Measurements from ENCODE around the gene PADI1. TPM values are rescaled to one million over a fixed set of nuclear protein-coding genes. Genes with fewer than 3 reads are reported as not detected.

PADI1 gene
- total RNA-seq, 1 experiment from 2014 or later = 0.37 TPM

GRCh38 chr1:17236779-17237560 is 32.0 kb downstream of the PADI1 start:
- H3K27ac ChIP-seq (ENCODE audit: low read depth, low read length) = no peak overlapping the region
- POLR2A ChIA-PET = interaction anchor here (0.7 to 1.4 kb wide), 2 partner anchors 68 to 109 kb away, joined by 3 to 7 read pairs; no protein-coding TSS in a partner anchor
- no peak overlapping the region for H3K4me3 ChIP-seq (replicated peaks in 1 of 2; ENCODE audit: low read depth in 1 of 2, low read length in 2 of 2)
- H4K20me1 ChIP-seq (ENCODE audit: insufficient read depth) = no peaks in the 10 kb centered on the region
- no peaks in the 10 kb centered on the region for H3K9me3 ChIP-seq (ENCODE audit: control insufficient read depth in 1 of 2, insufficient read depth in 1 of 2, low read depth in 1 of 2, low read length in 2 of 2)
- ATAC-seq (peak; percentile 70), DNase-seq (ENCODE audit: low read depth, low spot score) (peak; percentile 85)
- RAD21 ChIA-PET (ENCODE audit: low non-redundant PET in 1 of 2, low total read pairs in 2 of 2, uncharacterized antibody in 2 of 2, unreplicated experiment in 2 of 2) = interaction anchor here (0.7 to 1.9 kb wide), 7 partner anchors 25 to 182 kb away, joined by 3 to 20 read pairs (median 3); no protein-coding TSS in a partner anchor
- no peak overlapping the region for H2AFZ ChIP-seq (ENCODE audit: low read depth, low read length, poor library complexity, severe bottlenecking)
- H3K4me2 ChIP-seq (ENCODE audit: low read length) = peak overlapping the region; percentile 54
- peaks cover 11% of the 10 kb centered on the region; the same call in 1 of the 2 replicates for H3K27me3 ChIP-seq (ENCODE audit: insufficient read depth, low read length)
- CTCF ChIA-PET = interaction anchor here (0.8 to 7.0 kb wide), 8 partner anchors 10 to 142 kb away, joined by 3 to 71 read pairs (median 4); no protein-coding TSS in a partner anchor
- H3K9me2 ChIP-seq (ENCODE audit: insufficient read depth) = no peaks in the 10 kb centered on the region
- no peaks in the 10 kb centered on the region for H3K79me2 ChIP-seq (ENCODE audit: insufficient read depth, low read length)
- no TSS peak for BruUV-seq (replicated peaks)
- intact Hi-C loops (cut with micrococcal nuclease) = loop anchor here (1.0 to 5.0 kb wide), 4 partner anchors 37 to 285 kb away; no protein-coding TSS in a partner anchor
- H3K9ac ChIP-seq (ENCODE audit: low read length) = no peak overlapping the region
- no peaks in the 10 kb centered on the region for H3K36me3 ChIP-seq (ENCODE audit: control insufficient read depth in 1 of 2, insufficient read depth in 2 of 2, low read length in 2 of 2)
- TF ChIP-seq CTCF (IDR thresholded peaks at IDR 0.05 in 2 of 3, conservative IDR thresholded peaks at IDR 0.05 in 1 of 3; ENCODE audit: borderline replicate concordance in 1 of 3, insufficient read depth in 1 of 3, low read depth in 2 of 3, low read length in 2 of 3) (peak in 2 of 3 experiments; percentile 76 to 88; a peak in 4 of 6 replicates), REST (IDR thresholded peaks at IDR 0.05; ENCODE audit: low read depth) (no peak)
- H3K4me1 ChIP-seq (ENCODE audit: control insufficient read depth in 1 of 2, insufficient read depth in 2 of 2, low read length in 2 of 2) = peaks cover 29 to 62% of the 10 kb centered on the region in 2 experiments
